ENCODE data around the gene CXXC5. TPM values are rescaled to one million over a fixed set of nuclear protein-coding genes. Genes with fewer than 3 reads are reported as not detected.

The CXXC5 gene
- total and polyA plus RNA-seq, 9 of the 15 experiments (the other 6 are each of a cell fraction or from before 2014, with no cell fraction given): 1.9 to 123 (median 45.8) TPM

- TF ChIP-seq HMGN3 (IDR thresholded peaks at IDR 0.05; ENCODE audit: borderline replicate concordance, extremely low read depth, insufficient read length, low read depth, low read length): peak; percentile 99
- TF ChIP-seq ARID1B (IDR thresholded peaks at IDR 0.05): peak; percentile 79
- TF ChIP-seq CHD4 (IDR thresholded peaks at IDR 0.05; ENCODE audit: insufficient read depth, insufficient replicate concordance, low read depth, low read length, poor library complexity, severe bottlenecking): peak; percentile 78
- TF ChIP-seq ZNF764 (CRISPR knock-in tag; IDR thresholded peaks at IDR 0.05; ENCODE audit: low read depth): peak; percentile 94
- 0 out of 2 replicates have a peak, but pooled peaks have one; percentile 7 for TF ChIP-seq ZNF695 (CRISPR knock-in tag; IDR thresholded peaks at IDR 0.05)
- TF ChIP-seq ZNF445 (CRISPR knock-in tag; IDR thresholded peaks at IDR 0.05; ENCODE audit: low read depth): no peak
- no peak for TF ChIP-seq ZNF384 (IDR thresholded peaks at IDR 0.05; ENCODE audit: low read depth, low read length)
- TF ChIP-seq CBX3 (IDR thresholded peaks at IDR 0.05; ENCODE audit: borderline replicate concordance in 1 of 2, low read length in 2 of 2): no peak
- TF ChIP-seq CBX8 (IDR thresholded peaks at IDR 0.05; ENCODE audit: borderline replicate concordance, extremely low read depth, low read depth, low read length, poor library complexity, severe bottlenecking): no peak
- no peak for TF ChIP-seq ARNT (IDR thresholded peaks at IDR 0.05)
- peak in 1 of 2 experiments; percentile 31; a peak in 2 of 4 replicates for TF ChIP-seq RAD21 (CRISPR knock-in tag; conservative IDR thresholded peaks at IDR 0.05 in 1 of 2, IDR thresholded peaks at IDR 0.05 in 1 of 2)
- no peak for TF ChIP-seq ZNF609 (CRISPR knock-in tag; IDR thresholded peaks at IDR 0.05; ENCODE audit: borderline replicate concordance)
- peak; percentile 30; the same call in 1 of the 2 replicates for TF ChIP-seq KLF16 (IDR thresholded peaks at IDR 0.05)
- TF ChIP-seq CCNT2 (IDR thresholded peaks at IDR 0.05; ENCODE audit: borderline replicate concordance, extremely low read depth, insufficient read length, low read depth, low read length): peak; percentile 99
- no peak for TF ChIP-seq SAP30 (IDR thresholded peaks at IDR 0.05; ENCODE audit: borderline replicate concordance, insufficient read depth, low read depth, low read length, poor library complexity, severe bottlenecking)
- peak; percentile 59; the same call in 1 of the 2 replicates for TF ChIP-seq ZNF766 (CRISPR knock-in tag; conservative IDR thresholded peaks at IDR 0.05)
- peak in 1 of 2 experiments; percentile 48; a peak in 1 of 4 replicates for TF ChIP-seq ZMIZ1 (IDR thresholded peaks at IDR 0.05; ENCODE audit: low read depth in 2 of 2, low read length in 2 of 2)
These were observed 60.9 kb downstream of the CXXC5 start (continued) for GRCh38 chr5:139708877-139709581.

All from K562 (cell line).